Measurements from ENCODE around the gene EEF1AKMT3. TPM values are rescaled to one million over a fixed set of nuclear protein-coding genes. Genes with fewer than 3 reads are reported as not detected.
A peak's percentile ranks its signal among the peaks of the same experiment; 100 is the strongest.

Gene EEF1AKMT3
- total and polyA plus RNA-seq, 2 experiments from 2014 or later = 12.4 to 15.7 TPM

DNA sequence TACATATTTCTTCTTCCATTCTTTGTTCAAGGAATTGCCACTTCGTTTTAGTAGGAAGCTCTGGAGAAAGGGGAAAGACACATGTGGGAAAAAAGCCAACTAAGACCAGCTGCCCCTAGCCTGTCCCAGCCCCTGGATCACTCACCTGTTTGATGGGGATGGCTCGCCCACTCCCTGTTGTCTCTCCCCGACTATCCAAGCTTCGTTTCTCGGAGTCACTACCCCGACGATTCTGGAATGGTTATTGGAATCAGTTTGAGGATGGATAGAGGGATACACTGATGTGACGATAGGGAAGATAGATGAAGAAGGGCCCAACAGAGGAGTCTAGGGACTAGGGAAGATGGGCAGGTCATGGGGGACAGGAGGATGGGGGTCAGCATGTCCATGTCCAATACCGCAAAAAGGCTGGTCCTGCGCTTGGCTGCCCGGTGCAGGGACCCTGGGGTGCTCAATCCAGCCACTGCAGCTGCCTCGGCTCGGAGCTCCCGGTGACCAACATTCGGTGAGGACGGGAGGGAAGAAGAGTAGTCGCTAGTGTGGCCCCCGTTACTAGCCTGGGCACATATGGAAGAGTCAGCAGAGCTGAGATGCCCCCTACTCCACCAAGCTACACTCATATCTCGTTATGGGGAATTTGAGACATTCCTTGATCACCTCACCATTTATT lies 40.9 kb upstream of the EEF1AKMT3 start:
- Histone ChIP-seq H3F3A (ENCODE audit: insufficient read depth) (no peaks in the 10 kb centered on the region; the same call in 1 of the 2 replicates), H3K27me3 (replicated peaks; ENCODE audit: insufficient read depth) (peaks cover 4% of the 10 kb centered on the region), H3K4me1 (ENCODE audit: insufficient read depth) (no peaks in the 10 kb centered on the region), H3K4me2 (ENCODE audit: unreplicated experiment) (no peak overlapping the region), H3K4me3 (no peak overlapping the region), H4K20me1 (ENCODE audit: insufficient read depth) (no peaks in the 10 kb centered on the region), H3K9me3 (ENCODE audit: low read depth) (no peaks in the 10 kb centered on the region), H3K27ac (no peak overlapping the region), H3K79me2 (ENCODE audit: insufficient read depth) (no peaks in the 10 kb centered on the region), H3K9me2 (ENCODE audit: insufficient read depth) (no peaks in the 10 kb centered on the region), H2AFZ (no peak overlapping the region), H3K36me3 (ENCODE audit: low read depth) (no peaks in the 10 kb centered on the region), H3K9ac (no peak overlapping the region)
- in situ Hi-C loops (cut with MboI) = no loop called here
- TF ChIP-seq EZH2 (IDR thresholded peaks at IDR 0.05; ENCODE audit: insufficient read depth, poor library complexity, severe bottlenecking) (no peak), EZH2phosphoT487 (IDR thresholded peaks at IDR 0.05; ENCODE audit: insufficient read depth, low read depth) (no peak)
- WGBS, 2 experiments (ENCODE audit: low coverage in 1 of 2, low lambda C conversion rate in 2 of 2, missing lambda C conversion rate in 2 of 2) = 78% methylated on average over 19 of the region's 19 CpGs
- DNase-seq = no peak

DNA sequence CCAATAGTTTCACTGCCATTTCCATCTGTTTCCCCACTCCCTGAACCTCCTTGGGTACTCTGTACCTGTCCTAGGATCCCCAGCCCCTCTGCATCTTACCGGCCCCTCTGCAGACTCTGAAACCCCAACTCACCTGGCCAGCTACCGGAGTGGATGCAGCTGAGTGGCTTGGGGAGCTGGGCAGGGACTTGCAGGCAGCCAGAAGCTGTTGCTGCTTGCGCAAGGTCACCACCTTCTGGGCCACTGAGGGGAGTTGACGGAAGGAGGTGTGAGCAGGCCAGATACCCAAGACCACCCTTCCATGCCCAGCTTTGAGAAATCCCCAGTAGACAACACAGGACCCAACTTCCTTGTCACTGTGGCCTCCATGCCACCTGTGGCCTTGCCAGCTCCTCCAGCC lies 40.1 kb upstream of the EEF1AKMT3 start:
- no peaks in the 10 kb centered on the region for H3K9me3 ChIP-seq (ENCODE audit: low read depth)
- H3K27me3 ChIP-seq (replicated peaks; ENCODE audit: insufficient read depth) = peaks cover 12% of the 10 kb centered on the region
- no peaks in the 10 kb centered on the region for H3K4me1 ChIP-seq (ENCODE audit: insufficient read depth)
- no peaks in the 10 kb centered on the region for H4K20me1 ChIP-seq (ENCODE audit: insufficient read depth)
- TF ChIP-seq EZH2 (IDR thresholded peaks at IDR 0.05; ENCODE audit: insufficient read depth, poor library complexity, severe bottlenecking) (no peak), EZH2phosphoT487 (IDR thresholded peaks at IDR 0.05; ENCODE audit: insufficient read depth, low read depth) (no peak)
- H3K36me3 ChIP-seq (ENCODE audit: low read depth) = no peaks in the 10 kb centered on the region
- H3K9ac ChIP-seq = no peak overlapping the region
- no peak overlapping the region for H3K4me3 ChIP-seq
- in situ Hi-C loops (cut with MboI) = no loop called here
- H3K4me2 ChIP-seq (ENCODE audit: unreplicated experiment) = no peak overlapping the region
- no peaks in the 10 kb centered on the region for H3K79me2 ChIP-seq (ENCODE audit: insufficient read depth)
- no peaks in the 10 kb centered on the region; the same call in 1 of the 2 replicates for H3F3A ChIP-seq (ENCODE audit: insufficient read depth)
- no peak overlapping the region for H2AFZ ChIP-seq
- WGBS, 2 experiments (ENCODE audit: low coverage in 1 of 2, low lambda C conversion rate in 2 of 2, missing lambda C conversion rate in 2 of 2) = 75 to 78% methylated on average over 4 of the region's 4 CpGs
- DNase-seq = no peak
- no peaks in the 10 kb centered on the region for H3K9me2 ChIP-seq (ENCODE audit: insufficient read depth)
- H3K27ac ChIP-seq = no peak overlapping the region

DNA sequence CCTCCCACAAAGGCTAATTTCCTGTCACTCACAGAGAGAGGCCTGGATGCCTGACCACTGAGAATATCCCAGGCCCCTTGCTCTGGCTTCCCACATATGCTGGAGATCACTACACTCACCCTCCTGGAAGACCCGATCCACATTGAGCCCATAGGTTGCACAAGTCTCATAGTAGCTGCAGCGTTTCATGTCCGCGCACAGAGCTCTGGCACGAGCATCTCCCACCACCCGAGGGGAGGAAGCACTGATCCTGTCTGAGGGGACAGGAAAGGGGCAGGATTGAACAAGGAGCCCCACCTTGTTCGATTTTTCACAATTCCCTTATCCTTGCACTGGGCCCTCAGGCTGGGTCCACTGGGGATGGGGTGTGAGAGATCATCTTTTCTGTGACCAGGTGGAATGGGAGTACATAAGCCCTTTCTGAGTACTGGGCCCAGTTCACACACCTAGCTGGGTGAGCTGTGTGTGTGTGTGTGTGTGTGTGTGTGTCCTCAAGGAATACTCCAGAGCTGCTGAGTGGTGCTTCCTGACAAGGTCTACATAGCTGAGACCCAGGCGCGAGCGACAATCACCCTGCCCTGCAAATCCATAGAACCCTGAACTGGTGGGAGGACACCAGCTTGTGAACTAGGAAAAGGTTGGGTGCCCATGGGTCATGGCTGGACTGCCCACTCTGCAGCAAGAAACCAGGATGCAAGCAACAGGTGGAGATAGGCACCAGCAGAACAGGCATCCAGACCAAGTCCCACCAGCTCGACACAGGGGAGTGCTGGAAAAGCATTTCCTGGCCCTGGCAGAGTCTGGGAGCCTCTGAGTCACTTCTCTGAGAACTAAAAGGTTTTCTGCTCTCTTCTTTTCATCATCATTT lies 39.5 kb upstream of the EEF1AKMT3 start:
- peak; percentile 43 for DNase-seq
- Histone ChIP-seq H3K27ac (no peak overlapping the region), H3K9me3 (ENCODE audit: low read depth) (no peaks in the 10 kb centered on the region), H3K27me3 (replicated peaks; ENCODE audit: insufficient read depth) (peaks cover 18% of the 10 kb centered on the region), H3K4me2 (ENCODE audit: unreplicated experiment) (no peak overlapping the region), H3K4me1 (ENCODE audit: insufficient read depth) (no peaks in the 10 kb centered on the region), H2AFZ (no peak overlapping the region), H4K20me1 (ENCODE audit: insufficient read depth) (no peaks in the 10 kb centered on the region), H3K4me3 (no peak overlapping the region), H3K36me3 (ENCODE audit: low read depth) (no peaks in the 10 kb centered on the region), H3K9me2 (ENCODE audit: insufficient read depth) (no peaks in the 10 kb centered on the region), H3F3A (ENCODE audit: insufficient read depth) (no peaks in the 10 kb centered on the region; the same call in 1 of the 2 replicates), H3K9ac (no peak overlapping the region), H3K79me2 (ENCODE audit: insufficient read depth) (no peaks in the 10 kb centered on the region)
- TF ChIP-seq EZH2phosphoT487 (IDR thresholded peaks at IDR 0.05; ENCODE audit: insufficient read depth, low read depth) = no peak
- in situ Hi-C loops (cut with MboI) = no loop called here
- 68% methylated on average over 11 of the region's 11 CpGs for WGBS, 2 experiments (ENCODE audit: low coverage in 1 of 2, low lambda C conversion rate in 2 of 2, missing lambda C conversion rate in 2 of 2)

DNA sequence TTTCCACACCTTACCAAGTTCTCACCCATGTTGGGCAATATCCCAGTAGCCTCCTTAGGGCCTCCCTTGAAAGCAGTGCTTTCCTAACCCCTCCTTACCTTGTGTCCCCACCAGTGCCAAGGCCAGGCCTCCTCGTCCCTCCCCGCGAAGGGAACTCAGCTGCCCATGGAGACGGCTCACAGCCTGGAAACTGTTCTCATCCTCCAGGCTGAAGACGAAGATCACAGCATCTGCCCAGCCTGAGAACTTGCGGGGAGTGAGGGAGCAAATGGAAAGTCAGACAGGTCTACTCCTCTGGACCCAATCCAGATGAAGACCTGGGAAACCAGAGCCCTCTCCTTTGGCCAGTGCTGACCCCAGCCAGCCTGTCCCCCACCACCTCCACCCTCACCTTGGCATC lies 38.5 kb upstream of the EEF1AKMT3 start:
- no peaks in the 10 kb centered on the region for H3K4me1 ChIP-seq (ENCODE audit: insufficient read depth)
- no peak overlapping the region for H3K4me3 ChIP-seq
- no peak overlapping the region for H2AFZ ChIP-seq
- H3K4me2 ChIP-seq (ENCODE audit: unreplicated experiment) = no peak overlapping the region
- no peaks in the 10 kb centered on the region for H4K20me1 ChIP-seq (ENCODE audit: insufficient read depth)
- no peaks in the 10 kb centered on the region for H3K79me2 ChIP-seq (ENCODE audit: insufficient read depth)
- H3K27me3 ChIP-seq (replicated peaks; ENCODE audit: insufficient read depth) = peaks cover 25% of the 10 kb centered on the region
- 70 to 92% methylated on average over 6 of the region's 6 CpGs for WGBS, 2 experiments (ENCODE audit: low coverage in 1 of 2, low lambda C conversion rate in 2 of 2, missing lambda C conversion rate in 2 of 2)
- H3F3A ChIP-seq (ENCODE audit: insufficient read depth) = no peaks in the 10 kb centered on the region
- no peak overlapping the region for H3K9ac ChIP-seq
- H3K27ac ChIP-seq = no peak overlapping the region
- H3K9me3 ChIP-seq (ENCODE audit: low read depth) = no peaks in the 10 kb centered on the region
- no peaks in the 10 kb centered on the region for H3K36me3 ChIP-seq (ENCODE audit: low read depth)
- in situ Hi-C loops (cut with MboI) = no loop called here
- no peaks in the 10 kb centered on the region for H3K9me2 ChIP-seq (ENCODE audit: insufficient read depth)
- no peak for DNase-seq
- no peak for TF ChIP-seq EZH2phosphoT487 (IDR thresholded peaks at IDR 0.05; ENCODE audit: insufficient read depth, low read depth)
- TF ChIP-seq EZH2 (IDR thresholded peaks at IDR 0.05; ENCODE audit: insufficient read depth, poor library complexity, severe bottlenecking) = no peak
